ENCODE results near the gene SNRNP200. TPM values are rescaled to one million over a fixed set of nuclear protein-coding genes. Genes with fewer than 3 reads are reported as not detected.

The SNRNP200 gene
- total and polyA plus RNA-seq, 2 donors from 2014 or later, result 46.7 to 118 TPM

DNA sequence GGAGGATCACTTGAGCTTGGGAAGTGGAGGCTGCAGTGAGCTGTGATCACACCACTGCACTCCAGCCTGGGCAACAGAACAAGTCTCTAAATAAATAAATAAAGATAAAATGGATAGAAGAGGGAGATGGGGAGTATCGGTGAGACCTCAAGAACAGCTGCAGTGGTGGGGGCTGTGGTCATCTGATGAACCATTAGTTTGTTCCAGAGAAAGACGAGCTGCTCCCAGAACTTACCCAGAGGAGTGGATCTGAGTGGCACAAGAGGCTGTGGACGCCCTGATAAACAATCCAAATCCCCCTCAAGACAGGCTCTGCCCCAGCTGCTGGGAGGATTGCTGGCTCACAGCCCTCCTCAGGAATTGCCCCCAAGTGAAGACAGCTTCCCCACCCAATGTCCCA is 66.3 kb downstream of the SNRNP200 start:
- TF ChIP-seq, protein P1, sequence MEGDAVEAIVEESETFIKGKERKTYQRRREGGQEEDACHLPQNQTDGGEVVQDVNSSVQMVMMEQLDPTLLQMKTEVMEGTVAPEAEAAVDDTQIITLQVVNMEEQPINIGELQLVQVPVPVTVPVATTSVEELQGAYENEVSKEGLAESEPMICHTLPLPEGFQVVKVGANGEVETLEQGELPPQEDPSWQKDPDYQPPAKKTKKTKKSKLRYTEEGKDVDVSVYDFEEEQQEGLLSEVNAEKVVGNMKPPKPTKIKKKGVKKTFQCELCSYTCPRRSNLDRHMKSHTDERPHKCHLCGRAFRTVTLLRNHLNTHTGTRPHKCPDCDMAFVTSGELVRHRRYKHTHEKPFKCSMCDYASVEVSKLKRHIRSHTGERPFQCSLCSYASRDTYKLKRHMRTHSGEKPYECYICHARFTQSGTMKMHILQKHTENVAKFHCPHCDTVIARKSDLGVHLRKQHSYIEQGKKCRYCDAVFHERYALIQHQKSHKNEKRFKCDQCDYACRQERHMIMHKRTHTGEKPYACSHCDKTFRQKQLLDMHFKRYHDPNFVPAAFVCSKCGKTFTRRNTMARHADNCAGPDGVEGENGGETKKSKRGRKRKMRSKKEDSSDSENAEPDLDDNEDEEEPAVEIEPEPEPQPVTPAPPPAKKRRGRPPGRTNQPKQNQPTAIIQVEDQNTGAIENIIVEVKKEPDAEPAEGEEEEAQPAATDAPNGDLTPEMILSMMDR (IDR thresholded peaks at IDR 0.05; ENCODE audit: borderline replicate concordance, extremely low read depth, insufficient read depth), result no peak
- H3K4me3 ChIP-seq (ENCODE audit: low read length in 3 of 3), result no peak overlapping the region
- no peaks in the 10 kb centered on the region for H3K36me3 ChIP-seq (ENCODE audit: control insufficient read depth in 2 of 3, insufficient read depth in 3 of 3, low read length in 3 of 3)
- no peaks in the 10 kb centered on the region for H3K27me3 ChIP-seq (ENCODE audit: control insufficient read depth, insufficient read depth, low read length)
- H3K4me1 ChIP-seq (ENCODE audit: control insufficient read depth in 2 of 3, insufficient read depth in 2 of 3, low read depth in 1 of 3, low read length in 3 of 3), result no peaks in the 10 kb centered on the region
- no peak overlapping the region for H3K27ac ChIP-seq (ENCODE audit: low read depth in 2 of 2, low read length in 2 of 2)
- H3K9ac ChIP-seq (ENCODE audit: low read length in 3 of 3), result no peak overlapping the region
- intact Hi-C loops (cut with DNase I), result no loop called here
- H3K9me3 ChIP-seq (ENCODE audit: control insufficient read depth in 2 of 3, insufficient read depth in 1 of 3, low read length in 3 of 3), result no peaks in the 10 kb centered on the region
- peak in 1 of 5 donors; percentile 30 for DNase-seq
- no peak for FAIRE-seq

DNA sequence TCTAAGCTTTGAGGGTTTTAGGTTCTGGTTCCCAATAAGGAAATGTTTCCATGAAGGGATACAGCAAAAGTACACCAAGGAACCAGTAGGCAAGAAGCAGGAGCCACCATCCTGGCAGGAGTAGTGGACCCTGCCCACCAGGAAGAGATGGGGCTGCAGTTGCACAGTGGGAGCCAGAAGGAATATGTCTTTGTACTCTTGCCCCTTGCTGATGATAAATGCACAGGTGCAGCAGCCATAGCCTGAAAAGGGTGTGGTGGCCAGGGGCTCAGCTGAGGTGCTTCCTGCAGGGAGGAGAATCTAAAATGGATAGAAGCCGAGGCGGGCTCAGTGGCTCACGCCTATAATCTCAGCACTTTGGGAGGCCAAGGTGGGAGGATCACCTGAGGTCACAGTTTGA is 67.1 kb downstream of the SNRNP200 start:
- peak in 1 of 5 donors; percentile 8 for DNase-seq
- intact Hi-C loops (cut with DNase I), result no loop called here

GRCh38 chr2:96236882-96237281 is 68.5 kb downstream of the SNRNP200 start:
- H3K27me3 ChIP-seq (ENCODE audit: control insufficient read depth, insufficient read depth, low read length), result no peaks in the 10 kb centered on the region
- H3K4me1 ChIP-seq (ENCODE audit: control insufficient read depth in 2 of 3, insufficient read depth in 2 of 3, low read depth in 1 of 3, low read length in 3 of 3), result no peaks in the 10 kb centered on the region
- H3K27ac ChIP-seq (ENCODE audit: low read depth in 2 of 2, low read length in 2 of 2), result no peak overlapping the region
- FAIRE-seq (no peak), DNase-seq (peak in 1 of 5 donors; percentile 3)
- H3K9me3 ChIP-seq (ENCODE audit: control insufficient read depth in 2 of 3, insufficient read depth in 1 of 3, low read length in 3 of 3), result no peaks in the 10 kb centered on the region
- intact Hi-C loops (cut with DNase I), result no loop called here
- no peak overlapping the region for H3K4me3 ChIP-seq (ENCODE audit: low read length in 3 of 3)
- H3K9ac ChIP-seq (ENCODE audit: low read length in 3 of 3), result no peak overlapping the region
- H3K36me3 ChIP-seq (ENCODE audit: control insufficient read depth in 2 of 3, insufficient read depth in 3 of 3, low read length in 3 of 3), result no peaks in the 10 kb centered on the region
- TF ChIP-seq, protein P1 (IDR thresholded peaks at IDR 0.05; ENCODE audit: borderline replicate concordance, extremely low read depth, insufficient read depth), result no peak

More for the DNA sequence above, 67.1 kb downstream of the SNRNP200 start:
- Histone ChIP-seq H3K27ac (ENCODE audit: low read depth in 2 of 2, low read length in 2 of 2) (no peak overlapping the region), H3K4me3 (ENCODE audit: low read length in 3 of 3) (no peak overlapping the region), H3K9me3 (ENCODE audit: control insufficient read depth in 2 of 3, insufficient read depth in 1 of 3, low read length in 3 of 3) (no peaks in the 10 kb centered on the region), H3K4me1 (ENCODE audit: control insufficient read depth in 2 of 3, insufficient read depth in 2 of 3, low read depth in 1 of 3, low read length in 3 of 3) (no peaks in the 10 kb centered on the region), H3K27me3 (ENCODE audit: control insufficient read depth, insufficient read depth, low read length) (no peaks in the 10 kb centered on the region), H3K9ac (ENCODE audit: low read length in 3 of 3) (no peak overlapping the region), H3K36me3 (ENCODE audit: control insufficient read depth in 2 of 3, insufficient read depth in 3 of 3, low read length in 3 of 3) (no peaks in the 10 kb centered on the region)
- no peak for FAIRE-seq
- TF ChIP-seq, protein P1 (IDR thresholded peaks at IDR 0.05; ENCODE audit: borderline replicate concordance, extremely low read depth, insufficient read depth), result no peak

- Histone ChIP-seq H3K9me3 (ENCODE audit: control insufficient read depth in 2 of 3, insufficient read depth in 1 of 3, low read length in 3 of 3) (no peaks in the 10 kb centered on the region), H3K9ac (ENCODE audit: low read length in 3 of 3) (no peak overlapping the region), H3K27me3 (ENCODE audit: control insufficient read depth, insufficient read depth, low read length) (no peaks in the 10 kb centered on the region), H3K27ac (ENCODE audit: low read depth in 2 of 2, low read length in 2 of 2) (no peak overlapping the region), H3K4me3 (ENCODE audit: low read length in 3 of 3) (no peak overlapping the region), H3K4me1 (ENCODE audit: control insufficient read depth in 2 of 3, insufficient read depth in 2 of 3, low read depth in 1 of 3, low read length in 3 of 3) (no peaks in the 10 kb centered on the region), H3K36me3 (ENCODE audit: control insufficient read depth in 2 of 3, insufficient read depth in 3 of 3, low read length in 3 of 3) (no peaks in the 10 kb centered on the region)
- TF ChIP-seq, protein P1 (IDR thresholded peaks at IDR 0.05; ENCODE audit: borderline replicate concordance, extremely low read depth, insufficient read depth), result no peak
- intact Hi-C loops (cut with DNase I), result no loop called here
- DNase-seq (no peak), FAIRE-seq (no peak)
Measured at GRCh38 chr2:96233880-96234316, 71.4 kb downstream of the SNRNP200 start.

All from kidney (tissue), 14 donors.